HG03159 (cell line): ENCODE results near the gene PHAF1.

ENCODE experiments used
- ATAC-seq: cut with Tn5 transposase; IDR thresholded peaks from one replicate; pipeline ENCODE4 v1.9.1; 2021; ENCODE audit warnings: mild to moderate bottlenecking, moderate library complexity; ENCODE audit not compliant: unreplicated experiment

Gene PHAF1

GRCh38 chr16:67162506-67163163 lies 52.9 kb downstream of the PHAF1 start:
- ATAC-seq: no peak

- ATAC-seq: no peak
Observed at GRCh38 chr16:67163164-67163998, 53.6 kb downstream of the PHAF1 start.

GRCh38 chr16:67163999-67164558 lies 54.3 kb downstream of the PHAF1 start:
- no peak for ATAC-seq

GRCh38 chr16:67164599-67165061 lies 54.9 kb downstream of the PHAF1 start, which contains the start of gene HSF4:
Gene HSF4, plus strand, starts transcription at chr16:67164745. Its CDS starts 67 bp downstream, at chr16:67164812.
- ATAC-seq: no peak

- no peak for ATAC-seq
Observed at GRCh38 chr16:67165121-67166078, 55.7 kb downstream of the PHAF1 start.

GRCh38 chr16:67166110-67166547 lies 56.4 kb downstream of the PHAF1 start:
- ATAC-seq: no peak

- no peak for ATAC-seq
Observed at GRCh38 chr16:67166598-67167168, 56.9 kb downstream of the PHAF1 start.

- no peak for ATAC-seq
Observed at GRCh38 chr16:67167588-67167987, 57.8 kb downstream of the PHAF1 start.

- ATAC-seq: no peak
Observed at GRCh38 chr16:67169011-67169451, 59.3 kb downstream of the PHAF1 start.

GRCh38 chr16:67169642-67170167 lies 60.0 kb downstream of the PHAF1 start:
- ATAC-seq: no peak

GRCh38 chr16:67170168-67170948 lies 60.6 kb downstream of the PHAF1 start, which contains the start of gene NOL3:
Gene NOL3, plus strand, starts transcription at chr16:67170538.
- no peak for ATAC-seq

GRCh38 chr16:67170949-67171649 lies 61.4 kb downstream of the PHAF1 start:
- no peak for ATAC-seq

- ATAC-seq: no peak
Observed at GRCh38 chr16:67173323-67173722, 63.6 kb downstream of the PHAF1 start.

- no peak for ATAC-seq
Observed at GRCh38 chr16:67173808-67174705, 64.3 kb downstream of the PHAF1 start.

- no peak for ATAC-seq
Observed at GRCh38 chr16:67174706-67175231, 65.0 kb downstream of the PHAF1 start.

- ATAC-seq: no peak
Observed at GRCh38 chr16:67176662-67177061, 66.9 kb downstream of the PHAF1 start.
